ENCODE results near the gene CACNA1C. TPM values are rescaled to one million over a fixed set of nuclear protein-coding genes. Genes with fewer than 3 reads are reported as not detected.

Gene CACNA1C
- total RNA-seq, 4 donors from 2014 or later, result 0.38 to 2.4 (median 1.4) TPM

DNA sequence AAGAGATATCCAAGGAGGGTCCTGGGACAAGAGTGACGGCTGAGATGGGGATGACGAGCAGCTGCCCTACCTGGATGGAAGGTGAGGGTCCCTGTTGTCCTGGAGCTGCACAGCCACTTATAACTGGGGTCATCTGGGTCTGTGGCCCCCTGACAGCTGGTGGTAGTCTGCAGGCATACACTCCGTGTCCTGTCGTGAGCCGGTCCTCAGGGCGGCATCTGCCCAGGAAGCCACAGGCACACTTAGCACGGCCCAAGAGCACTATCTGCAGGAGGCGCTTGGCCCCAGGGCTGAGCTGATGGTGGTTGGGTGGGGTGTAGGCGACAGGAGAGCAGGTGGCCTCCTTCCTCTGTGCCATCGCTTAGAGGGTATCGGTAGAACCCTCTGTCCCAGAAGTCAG is 248.1 kb downstream of the CACNA1C start:
- intact Hi-C loops (cut with DNase I; ENCODE audit: low total_unique reads), result no loop called here
- WGBS, 2 donors, result 87% methylated on average over 10 to 11 of the region's 11 CpGs
- TF ChIP-seq POLR2A (IDR thresholded peaks at IDR 0.05), result no peak
- TF ChIP-seq, protein P1, sequence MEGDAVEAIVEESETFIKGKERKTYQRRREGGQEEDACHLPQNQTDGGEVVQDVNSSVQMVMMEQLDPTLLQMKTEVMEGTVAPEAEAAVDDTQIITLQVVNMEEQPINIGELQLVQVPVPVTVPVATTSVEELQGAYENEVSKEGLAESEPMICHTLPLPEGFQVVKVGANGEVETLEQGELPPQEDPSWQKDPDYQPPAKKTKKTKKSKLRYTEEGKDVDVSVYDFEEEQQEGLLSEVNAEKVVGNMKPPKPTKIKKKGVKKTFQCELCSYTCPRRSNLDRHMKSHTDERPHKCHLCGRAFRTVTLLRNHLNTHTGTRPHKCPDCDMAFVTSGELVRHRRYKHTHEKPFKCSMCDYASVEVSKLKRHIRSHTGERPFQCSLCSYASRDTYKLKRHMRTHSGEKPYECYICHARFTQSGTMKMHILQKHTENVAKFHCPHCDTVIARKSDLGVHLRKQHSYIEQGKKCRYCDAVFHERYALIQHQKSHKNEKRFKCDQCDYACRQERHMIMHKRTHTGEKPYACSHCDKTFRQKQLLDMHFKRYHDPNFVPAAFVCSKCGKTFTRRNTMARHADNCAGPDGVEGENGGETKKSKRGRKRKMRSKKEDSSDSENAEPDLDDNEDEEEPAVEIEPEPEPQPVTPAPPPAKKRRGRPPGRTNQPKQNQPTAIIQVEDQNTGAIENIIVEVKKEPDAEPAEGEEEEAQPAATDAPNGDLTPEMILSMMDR (IDR thresholded peaks at IDR 0.05), result no peak
- no peak overlapping the region for H3K4me3 ChIP-seq (ENCODE audit: low read depth, poor library complexity, severe bottlenecking)
- DNase-seq (ENCODE audit: low spot score in 2 of 2), result peak in 1 of 2 donors; percentile 83

DNA sequence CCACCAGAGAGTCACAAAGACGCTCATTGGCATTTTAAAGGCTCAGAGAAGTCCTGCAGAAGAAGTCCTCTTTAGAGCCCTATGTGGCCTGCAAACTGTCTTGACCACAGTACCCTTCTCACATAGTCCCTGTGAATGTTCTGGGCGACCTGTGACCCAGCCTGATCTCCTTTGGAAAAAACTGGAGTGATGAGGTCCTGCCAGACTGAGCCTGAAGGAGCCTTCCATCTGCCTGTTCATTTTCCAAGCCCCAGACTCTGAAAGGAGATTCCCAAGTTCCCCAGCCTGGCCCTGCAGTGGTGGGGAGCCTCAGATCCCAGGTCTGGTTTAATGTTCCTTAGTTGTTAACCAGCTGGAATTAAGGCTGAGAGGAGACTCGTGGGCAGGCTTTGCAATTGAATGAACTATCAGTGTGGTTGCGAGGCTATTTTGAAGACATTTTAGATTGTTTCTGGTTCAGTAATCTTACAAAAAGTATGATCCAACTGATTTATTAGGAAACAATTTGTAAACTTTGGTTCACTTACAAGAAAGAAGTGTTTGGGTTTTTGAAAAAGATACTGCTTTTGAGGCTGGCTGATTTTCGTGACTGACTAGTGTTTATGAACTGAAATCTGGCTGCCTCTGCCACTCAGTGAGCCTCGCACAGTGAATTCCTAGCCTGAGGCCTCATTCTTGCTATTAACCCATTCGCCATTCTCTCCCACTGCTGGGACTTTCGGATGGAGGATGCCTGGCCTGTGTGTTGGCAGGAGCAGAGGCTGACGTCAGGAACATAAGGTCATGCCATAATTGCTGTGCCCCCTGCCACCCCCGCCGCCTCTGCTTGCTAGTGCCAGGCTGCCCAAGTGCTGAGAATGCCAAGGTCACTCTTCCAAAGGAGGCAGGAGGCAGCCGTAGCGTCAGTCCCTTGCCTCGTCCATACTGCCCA is 249.0 kb downstream of the CACNA1C start:
- intact Hi-C loops (cut with DNase I; ENCODE audit: low total_unique reads), result no loop called here
- TF ChIP-seq, protein P1 (IDR thresholded peaks at IDR 0.05), result no peak
- TF ChIP-seq POLR2A (IDR thresholded peaks at IDR 0.05), result no peak
- DNase-seq (ENCODE audit: low spot score in 2 of 2), result peak in 1 of 2 donors; percentile 81
- 52 to 58% methylated on average over 14 of the region's 14 CpGs for WGBS, 2 donors
- H3K4me3 ChIP-seq (ENCODE audit: low read depth, poor library complexity, severe bottlenecking), result no peak overlapping the region

DNA sequence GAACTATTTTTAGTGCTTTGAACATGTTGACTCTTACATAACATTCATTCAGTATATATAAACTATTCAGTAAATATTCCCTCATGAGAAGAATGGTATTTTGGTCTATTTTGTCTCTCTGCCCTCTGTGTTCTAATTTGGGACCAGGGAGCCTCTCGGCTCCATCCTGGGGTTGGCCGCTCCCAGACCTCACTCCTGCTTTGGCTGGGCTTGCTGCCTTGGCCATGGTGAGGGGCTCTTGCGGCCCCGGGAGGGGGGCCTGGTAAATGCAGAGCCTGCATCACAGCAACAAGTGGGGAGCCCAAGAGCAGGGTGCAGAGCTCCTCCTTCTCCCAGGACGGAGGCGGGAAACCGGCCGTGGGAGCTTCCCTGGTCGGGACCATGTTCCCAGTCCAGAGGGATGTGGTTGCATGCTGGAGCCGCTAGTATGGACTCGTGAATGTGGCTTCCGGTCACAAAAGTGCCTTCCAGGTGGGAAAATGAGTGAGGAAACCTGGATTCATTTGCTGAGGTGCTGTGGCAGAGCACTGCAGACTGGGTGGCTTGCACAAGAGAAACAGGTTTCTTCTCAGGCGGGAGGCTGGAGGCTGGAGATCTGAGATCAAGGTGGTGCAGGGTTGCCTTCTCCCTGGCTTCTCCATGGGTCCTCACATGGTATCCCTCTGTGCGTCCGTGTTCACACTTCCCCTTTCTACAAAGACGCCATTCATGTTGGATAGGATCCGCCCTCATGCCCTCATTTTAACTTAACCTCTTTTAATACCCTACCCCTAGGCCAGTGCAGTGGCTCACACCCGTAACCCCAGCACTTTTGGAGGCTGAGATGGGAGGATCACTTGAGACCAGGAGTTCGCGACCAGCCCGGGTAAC is 250.2 kb downstream of the CACNA1C start:
- 78 to 81% methylated on average over 21 of the region's 21 CpGs for WGBS, 2 donors
- TF ChIP-seq POLR2A (IDR thresholded peaks at IDR 0.05), result no peak
- TF ChIP-seq, protein P1 (IDR thresholded peaks at IDR 0.05), result no peak
- no peak overlapping the region for H3K4me3 ChIP-seq (ENCODE audit: low read depth, poor library complexity, severe bottlenecking)
- intact Hi-C loops (cut with DNase I; ENCODE audit: low total_unique reads), result no loop called here
- DNase-seq (ENCODE audit: low spot score in 2 of 2), result peak in 1 of 2 donors; percentile 82

DNA sequence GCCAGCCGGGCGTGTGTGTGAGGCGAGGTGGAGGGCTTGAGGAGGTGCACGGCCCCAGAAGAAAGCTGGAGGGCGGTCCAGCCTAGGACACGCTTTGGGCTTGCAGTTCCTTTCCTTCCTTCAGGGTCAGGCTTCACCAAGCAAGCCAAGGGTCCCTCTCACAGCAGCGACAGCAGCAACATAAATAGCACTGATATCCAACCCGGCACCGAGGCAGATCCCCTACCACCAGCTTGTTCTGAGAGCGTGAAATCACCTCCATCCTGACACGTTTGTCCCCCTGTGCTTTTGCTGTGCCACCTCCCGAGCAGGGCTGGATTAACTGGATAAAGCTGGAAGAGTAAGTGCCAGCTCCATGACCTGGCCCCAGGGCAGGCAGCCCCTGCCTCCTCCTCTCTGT is 251.4 kb downstream of the CACNA1C start:
- H3K4me3 ChIP-seq (ENCODE audit: low read depth, poor library complexity, severe bottlenecking), result no peak overlapping the region
- no peak for TF ChIP-seq POLR2A (IDR thresholded peaks at IDR 0.05)
- TF ChIP-seq, protein P1 (IDR thresholded peaks at IDR 0.05), result no peak
- intact Hi-C loops (cut with DNase I; ENCODE audit: low total_unique reads), result no loop called here
- 87 to 90% methylated on average over 12 of the region's 12 CpGs for WGBS, 2 donors
- DNase-seq (ENCODE audit: low spot score in 2 of 2), result no peak

DNA sequence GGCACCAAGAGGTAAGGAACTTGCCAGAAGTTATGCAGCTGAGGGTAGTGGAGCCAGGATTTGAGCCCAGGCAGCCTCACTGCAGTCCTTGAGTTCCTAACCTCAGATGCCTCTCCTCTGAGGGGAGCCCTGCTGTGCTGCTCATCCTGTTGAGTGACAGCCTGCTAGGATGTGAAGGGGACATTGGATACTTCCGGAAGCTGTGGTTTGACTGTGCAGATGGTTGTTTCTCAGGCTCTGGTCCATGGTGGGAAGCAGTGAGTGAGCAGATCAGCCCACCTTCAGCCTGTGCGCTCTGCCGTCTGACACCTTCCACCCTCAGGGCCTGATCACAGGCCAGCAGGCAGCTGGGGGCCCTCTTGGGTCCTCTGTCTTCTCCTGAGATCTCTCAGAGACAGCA is 253.2 kb downstream of the CACNA1C start:
- WGBS, 2 donors, result 60 to 64% methylated on average over 3 of the region's 3 CpGs
- TF ChIP-seq POLR2A (IDR thresholded peaks at IDR 0.05), result no peak
- TF ChIP-seq, protein P1 (IDR thresholded peaks at IDR 0.05), result no peak
- DNase-seq (ENCODE audit: low spot score in 2 of 2), result no peak
- H3K4me3 ChIP-seq (ENCODE audit: low read depth, poor library complexity, severe bottlenecking), result no peak overlapping the region
- intact Hi-C loops (cut with DNase I; ENCODE audit: low total_unique reads), result no loop called here
